Activated naive CD4-positive, alpha-beta T cell treated with anti-CD3 and anti-CD28 coated beads, Interleukin-2, amount 10 ng/mL, durations not matched to agents 5 hours and 36 hours (primary cell): ENCODE data around the gene OR2C3. TPM values are rescaled to one million over a fixed set of nuclear protein-coding genes. Genes with fewer than 3 reads are reported as not detected.

ENCODE experiments used
- total RNA-seq, 2 experiments: library from RNA; stranded (reverse); gene quantifications; one replicate each; pipeline ENCODE4 v1.2.3, GENCODE V29; 2021

The OR2C3 gene
- total RNA-seq: not detected

GRCh38 chr1:247536340-247536739 lies at the start of gene OR2C3:
TSS of gene OR2C3 (minus strand) at chr1:247536440. CDS start at chr1:247532511, 3,929 bp downstream.

GRCh38 chr1:247548769-247549182 lies 12.5 kb upstream of the OR2C3 start, which contains the start of gene GCSAML:
TSS of gene GCSAML (plus strand) at chr1:247549134. CDS start at chr1:247549192, 58 bp downstream.

Other genes with a start within 250 kb of the OR2C3 start
- gene ZNF496, start 204.6 kb downstream of the OR2C3 start, total RNA-seq: 10 to 100 TPM; 11.0 to 11.6 TPM
- 1 to 10 TPM; 4.1 TPM for gene NLRP3, start 120.3 kb downstream of the OR2C3 start, total RNA-seq
- not detected for gene OR2B11, start 78.3 kb downstream of the OR2C3 start, total RNA-seq
- not detected for gene GCSAML, start 12.7 kb upstream of the OR2C3 start, total RNA-seq
- not detected for gene OR2G2, start 51.9 kb upstream of the OR2C3 start, total RNA-seq
- not detected for gene OR2G3, start 69.1 kb upstream of the OR2C3 start, total RNA-seq
- gene OR13G1, start 143.3 kb upstream of the OR2C3 start, total RNA-seq: not detected
- not detected for gene OR6F1, start 180.2 kb upstream of the OR2C3 start, total RNA-seq
- gene OR14K1, start 202.2 kb upstream of the OR2C3 start, total RNA-seq: not detected
- not detected for gene OR14A2, start 211.7 kb upstream of the OR2C3 start, total RNA-seq
- gene OR1C1, start 224.1 kb upstream of the OR2C3 start, total RNA-seq: not detected